NT2/D1 (cell line): ENCODE measurements around the gene ALDH2.
"Not testable (repeated sequence)": the region's sequence is repeated elsewhere in the genome, so short reads cannot be mapped to it uniquely, and the experiment has no call there.

Experiments
- DNase-seq: peaks from one replicate; pipeline ENCODE4 v3.0.0-alpha.2; 2011; ENCODE audit warnings: low read depth, low spot score
- H3K27me3 ChIP-seq: 2 replicates; pipeline ENCODE4 v1.6.0; 2011; ENCODE audit warnings: mild to moderate bottlenecking; ENCODE audit not compliant: insufficient read length, insufficient read depth
- H3K36me3 ChIP-seq: 2 replicates; pipeline ENCODE4 v1.6.1; 2011; ENCODE audit warnings: mild to moderate bottlenecking, low read length, mixed read lengths; ENCODE audit not compliant: insufficient read depth, insufficient read length
- H3K4me1 ChIP-seq: 2 replicates; pipeline ENCODE4 v1.5.1; 2011; ENCODE audit not compliant: insufficient read depth, insufficient read length
- H3K4me3 ChIP-seq: 2 replicates; pipeline ENCODE4 v1.5.1; 2011; ENCODE audit warnings: low read depth; ENCODE audit not compliant: insufficient read length
- H3K9ac ChIP-seq: 2 replicates; pipeline ENCODE4 v1.6.0; 2011; ENCODE audit warnings: low read depth; ENCODE audit not compliant: insufficient read length
- H3K9me3 ChIP-seq: 2 replicates; pipeline ENCODE4 v1.5.1; 2011; ENCODE audit warnings: mild to moderate bottlenecking, low read length; ENCODE audit not compliant: insufficient read depth
- SUZ12 ChIP-seq: IDR thresholded peaks from 2 replicates; pipeline ENCODE4 v1.6.1; 2011; ENCODE audit not compliant: insufficient read length, insufficient read depth; ENCODE audit errors: extremely low read depth
- YY1 ChIP-seq: IDR thresholded peaks from 2 replicates; pipeline ENCODE4 v1.6.1; 2011; ENCODE audit not compliant: insufficient read length, insufficient read depth
- ZNF274 ChIP-seq: IDR thresholded peaks from 2 replicates; pipeline ENCODE4 v1.6.1; 2011; ENCODE audit warnings: mild to moderate bottlenecking, low read depth, low read length

The ALDH2 gene

DNA sequence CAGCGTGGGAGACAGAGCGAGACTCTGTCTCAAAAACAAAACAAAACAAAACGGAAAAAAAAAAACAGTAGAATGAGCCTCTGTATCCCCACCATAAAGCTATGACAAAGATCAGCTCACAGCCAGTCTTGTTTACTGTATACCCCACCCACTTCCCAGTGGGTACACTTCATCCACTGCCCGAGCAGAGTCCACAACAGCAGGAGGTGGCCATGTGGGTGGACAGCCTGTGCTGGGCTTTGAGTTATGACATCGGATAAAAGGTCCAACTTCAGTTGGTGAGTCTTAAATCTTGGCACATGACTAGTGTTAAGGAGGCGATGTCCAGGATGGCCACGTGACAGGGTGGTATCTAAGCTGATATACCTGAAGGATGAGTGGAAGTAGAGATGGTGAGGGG, 40.5 kb downstream of the ALDH2 start:
- TF ChIP-seq ZNF274 (no peak), SUZ12 (no peak), YY1 (no peak)
- H3K36me3 ChIP-seq = peaks cover 61% of the 10 kb centered on the region
- H3K4me3 ChIP-seq = no peak overlapping the region
- H3K4me1 ChIP-seq = no peaks in the 10 kb centered on the region
- no peak for DNase-seq
- no peaks in the 10 kb centered on the region for H3K9me3 ChIP-seq
- no peaks in the 10 kb centered on the region for H3K27me3 ChIP-seq
- H3K9ac ChIP-seq = no peak overlapping the region

DNA sequence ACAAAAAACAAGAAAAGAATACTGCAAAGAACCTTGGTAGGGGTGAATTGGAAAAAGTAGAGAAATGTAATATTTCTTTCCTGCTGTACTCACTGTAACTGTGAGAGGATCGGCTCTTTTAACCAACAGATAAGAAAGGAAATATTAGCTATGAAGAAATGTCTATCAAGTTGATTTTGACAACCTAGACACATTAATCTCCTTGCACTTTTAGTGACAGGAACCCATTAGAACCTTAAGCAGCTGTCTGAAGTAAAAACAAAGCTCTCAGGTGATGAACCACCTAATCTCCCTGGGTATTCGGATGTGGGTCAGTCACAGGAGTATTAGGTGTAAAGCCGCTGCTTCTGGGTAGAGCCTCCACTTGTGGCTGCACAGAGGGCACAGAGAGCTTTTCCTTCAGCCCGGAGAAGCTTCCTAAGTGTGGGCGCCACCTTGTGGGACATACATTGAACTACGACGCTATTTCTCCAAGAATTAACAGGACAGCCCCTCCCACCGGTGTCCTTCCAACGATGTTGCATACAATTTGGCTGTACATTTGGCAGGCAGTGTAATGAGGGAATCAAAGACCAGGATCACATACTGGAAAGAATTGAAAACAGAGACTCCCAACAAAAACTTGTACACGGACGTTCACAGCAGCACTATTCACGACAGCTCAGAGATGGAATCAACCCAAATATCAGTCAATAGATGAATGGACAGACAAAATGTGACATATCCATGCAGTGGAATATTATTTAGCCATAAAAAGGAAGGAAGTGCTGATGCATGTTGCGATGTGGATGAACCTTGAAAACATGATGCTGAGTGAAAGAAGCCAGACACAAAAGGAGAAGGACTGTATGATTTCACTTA, 46.4 kb downstream of the ALDH2 start:
- no peaks in the 10 kb centered on the region for H3K9me3 ChIP-seq
- no peaks in the 10 kb centered on the region for H3K27me3 ChIP-seq
- no peak for TF ChIP-seq ZNF274
- TF ChIP-seq SUZ12 = no peak
- TF ChIP-seq YY1 = no peak
- DNase-seq = peak; percentile 86
- no peak overlapping the region for H3K4me3 ChIP-seq
- peaks cover 28% of the 10 kb centered on the region for H3K36me3 ChIP-seq
- H3K4me1 ChIP-seq = no peaks in the 10 kb centered on the region
- no peak overlapping the region for H3K9ac ChIP-seq

DNA sequence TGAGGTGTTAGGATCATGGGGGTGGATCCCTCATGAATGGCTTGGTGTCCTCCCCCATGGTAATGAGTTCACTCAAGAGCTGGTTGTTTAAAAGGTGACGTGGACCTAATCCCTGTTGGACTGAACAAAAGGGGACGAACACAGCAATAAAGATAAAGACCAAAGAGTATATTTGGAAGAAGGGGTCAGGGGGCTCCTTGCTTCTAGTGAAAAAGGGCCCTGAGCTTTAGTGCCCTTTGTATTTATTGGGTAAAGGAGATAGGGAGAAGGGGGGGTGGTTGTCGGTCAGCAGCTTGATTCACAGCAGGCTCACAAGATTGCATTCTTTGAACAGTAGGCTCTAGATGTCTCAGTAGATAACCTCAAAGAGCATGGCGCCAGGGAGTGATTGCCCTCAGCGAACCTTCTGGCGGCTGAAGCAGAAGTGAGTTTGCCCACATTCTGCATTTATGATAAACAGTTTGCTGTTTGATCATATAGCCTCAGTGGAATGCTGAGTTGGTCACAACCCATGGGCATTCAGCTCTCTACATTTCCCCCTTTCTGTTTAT, 49.4 kb downstream of the ALDH2 start:
- no peaks in the 10 kb centered on the region for H3K27me3 ChIP-seq
- no peak for DNase-seq
- H3K9ac ChIP-seq = no peak overlapping the region
- H3K9me3 ChIP-seq = no peaks in the 10 kb centered on the region
- H3K4me3 ChIP-seq = no peak overlapping the region
- H3K36me3 ChIP-seq = peaks cover 6% of the 10 kb centered on the region
- H3K4me1 ChIP-seq = no peaks in the 10 kb centered on the region
- TF ChIP-seq SUZ12 = no peak
- no peak for TF ChIP-seq YY1
- TF ChIP-seq ZNF274 = no peak

DNA sequence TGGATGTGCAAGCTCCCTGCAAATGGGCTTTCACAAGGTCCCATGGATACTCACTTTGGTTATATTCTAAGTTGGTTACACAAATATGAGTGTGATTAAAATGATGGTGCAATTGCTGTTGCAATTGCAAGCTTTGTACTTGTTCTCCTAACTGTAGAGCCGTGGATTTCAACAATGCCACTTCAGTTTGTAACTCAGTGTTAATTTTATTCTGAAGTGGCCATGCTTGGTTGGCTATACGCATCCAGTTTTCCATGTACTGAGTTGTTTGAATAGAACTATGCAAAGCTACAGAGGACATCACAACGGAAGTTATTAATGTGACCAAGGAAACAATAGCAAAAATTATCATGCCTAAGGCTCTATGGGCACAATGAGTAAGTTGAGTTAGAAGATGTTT, 50.2 kb downstream of the ALDH2 start:
- H3K9ac ChIP-seq, H3K9me3 ChIP-seq, H3K36me3 ChIP-seq, DNase-seq, H3K27me3 ChIP-seq, H3K4me3 ChIP-seq, H3K4me1 ChIP-seq: not testable (repeated sequence)

DNA sequence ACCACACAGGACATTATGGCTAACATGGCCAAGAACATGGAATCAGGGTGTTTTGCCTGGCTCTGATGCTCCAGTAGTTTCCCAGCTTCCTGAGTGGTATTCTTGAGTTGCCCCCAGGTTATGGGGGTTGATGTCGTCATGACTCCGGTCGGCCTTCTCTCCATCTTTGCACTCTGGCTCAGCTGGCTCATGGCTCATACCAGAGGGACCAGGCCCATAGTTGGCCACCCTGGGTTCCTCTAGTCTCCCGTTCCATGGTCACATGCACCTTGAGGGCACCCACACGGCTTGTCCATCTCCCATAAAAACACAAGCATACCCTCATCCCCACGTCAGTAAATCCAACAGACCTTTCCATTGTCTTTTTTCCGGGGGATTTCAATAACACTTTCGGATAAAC, 51.6 kb downstream of the ALDH2 start:
- H3K9me3 ChIP-seq = 0 out of 2 replicates have a peak, but pooled peaks cover 9% of the 10 kb centered on the region
- DNase-seq = no peak
- H3K36me3 ChIP-seq = no peaks in the 10 kb centered on the region
- H3K4me1 ChIP-seq = no peaks in the 10 kb centered on the region
- H3K4me3 ChIP-seq = no peak overlapping the region
- H3K9ac ChIP-seq = no peak overlapping the region
- no peak for TF ChIP-seq YY1
- TF ChIP-seq ZNF274 = no peak
- TF ChIP-seq SUZ12 = no peak
- no peaks in the 10 kb centered on the region for H3K27me3 ChIP-seq

DNA sequence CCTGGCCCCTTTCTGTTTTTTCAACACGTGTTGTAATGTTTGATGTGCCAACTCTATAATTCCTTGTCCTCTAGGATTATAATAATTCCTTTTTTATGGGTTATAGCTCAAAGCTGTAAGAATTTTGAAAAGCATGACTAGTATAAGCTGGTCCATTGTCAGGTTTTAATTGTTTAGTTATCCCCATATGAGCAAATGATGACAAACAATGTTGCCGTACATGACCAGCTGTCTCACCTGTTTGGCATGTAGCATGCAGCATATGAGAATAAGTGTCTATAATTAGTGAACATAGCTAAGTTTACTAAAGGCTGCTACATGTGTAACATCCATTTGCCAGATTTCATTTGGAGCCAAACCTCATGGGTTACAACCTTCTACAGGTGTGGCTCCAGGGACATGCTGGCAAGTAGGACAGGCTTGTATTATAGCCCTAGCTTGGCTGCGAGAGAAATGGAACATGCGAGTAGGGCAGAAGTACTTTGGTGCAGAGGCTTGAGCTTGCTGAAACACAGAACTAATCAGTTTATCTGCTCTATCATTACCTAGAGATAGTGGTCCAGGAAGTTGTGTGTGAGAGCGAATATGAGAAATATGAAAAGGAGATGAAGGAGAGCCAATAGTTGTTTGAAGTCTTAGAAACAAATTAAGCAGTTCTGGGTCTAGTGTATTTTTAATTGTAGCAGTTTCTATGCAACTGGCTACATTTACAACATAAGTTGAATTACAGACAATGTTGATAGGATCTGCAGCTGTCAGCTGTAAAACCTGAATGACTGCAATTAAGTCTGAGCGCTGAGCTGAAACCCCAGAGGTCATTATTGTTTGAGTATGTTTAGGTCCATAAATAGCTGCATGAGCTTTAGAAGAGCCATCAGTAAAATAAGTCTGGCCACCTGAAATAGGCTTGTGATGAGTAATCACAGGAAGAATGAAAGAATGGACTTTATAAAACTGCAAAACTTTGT, 52.7 kb downstream of the ALDH2 start:
- Histone ChIP-seq H3K36me3 (no peaks in the 10 kb centered on the region), H3K9me3 (0 out of 2 replicates have a peak, but pooled peaks cover 9% of the 10 kb centered on the region), H3K9ac (no peak overlapping the region), H3K4me1 (no peaks in the 10 kb centered on the region), H3K4me3 (no peak overlapping the region), H3K27me3 (no peaks in the 10 kb centered on the region)
- TF ChIP-seq SUZ12 (no peak), ZNF274 (no peak), YY1 (no peak)
- DNase-seq = no peak

DNA sequence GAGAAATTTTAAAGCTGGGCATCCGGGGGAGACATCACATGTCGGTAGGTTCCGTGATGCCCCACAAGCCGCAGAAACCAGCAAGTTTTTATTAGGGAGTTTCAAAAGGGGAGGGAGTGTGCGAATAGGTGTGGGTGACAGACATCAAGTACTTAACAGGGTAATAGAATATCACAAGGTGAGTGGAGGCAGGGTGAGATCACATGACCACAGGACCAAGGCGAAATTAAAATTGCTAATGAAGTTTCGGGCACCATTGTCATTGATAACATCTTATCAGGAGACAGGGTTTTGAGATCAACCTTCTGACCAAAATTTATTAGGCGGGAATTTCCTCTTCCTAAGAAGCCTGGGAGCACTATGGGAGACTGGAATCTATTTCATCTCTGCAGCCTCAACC, 54.1 kb downstream of the ALDH2 start:
- not testable (repeated sequence) for H3K4me3 ChIP-seq, H3K36me3 ChIP-seq, H3K9me3 ChIP-seq, DNase-seq, H3K4me1 ChIP-seq, H3K27me3 ChIP-seq, H3K9ac ChIP-seq
